Lower leg skin (tissue), 4 donors: ENCODE measurements around the gene BANF2. TPM values are rescaled to one million over a fixed set of nuclear protein-coding genes. Genes with fewer than 3 reads are reported as not detected.

Experiments
- DNase-seq, 2 donors: peaks; one replicate each; pipeline ENCODE4 v3.0.0-alpha.2; 2019; ENCODE audit warnings: low spot score in 2 of 2
- H3K4me3 ChIP-seq: fragments of 200-600 bp; sonication (generic); 2 replicates; pipeline ENCODE4 v1.5.1; 2017; ENCODE audit warnings: mild to moderate bottlenecking, low read depth; ENCODE audit not compliant: poor library complexity, severe bottlenecking
- POLR2A ChIP-seq, 2 donors: fragments of 450-650 bp; IDR thresholded peaks; one replicate each; pipeline ENCODE4 v1.6.1; 2016 to 2017; ENCODE audit warnings: antibody characterized with exemption in 2 of 2, mild to moderate bottlenecking in 1 of 2, moderate library complexity in 1 of 2
- WGBS, 2 donors: methylation state at CpG; one replicate each; pipeline ENCODE4 v1.1.5; 2018; 5-methylcytosine and 5-hydroxymethylcytosine counted together
- intact Hi-C: fragments of 100-400 bp; cut with DNase I; formaldehyde crosslinking; loops from one replicate; pipeline ENCODE4 v1.15.0; 2023; ENCODE audit warnings: low total_unique reads
- total RNA-seq, 4 donors: library from RNA; depleted of rRNA; stranded (reverse); fragments of >200 nt; gene quantifications; one replicate each; pipeline ENCODE4 v1.1.0, GENCODE V29; 2016
- TF ChIP-seq, protein P1 (sequence below), 3 donors: fragments of 450-650 bp; IDR thresholded peaks; one replicate each; pipeline ENCODE4 v1.5.1; 2016; ENCODE audit warnings: antibody characterized with exemption in 3 of 3, mild to moderate bottlenecking in 3 of 3, moderate library complexity in 2 of 3

Gene BANF2
- total RNA-seq, 4 donors from 2014 or later = not detected

DNA sequence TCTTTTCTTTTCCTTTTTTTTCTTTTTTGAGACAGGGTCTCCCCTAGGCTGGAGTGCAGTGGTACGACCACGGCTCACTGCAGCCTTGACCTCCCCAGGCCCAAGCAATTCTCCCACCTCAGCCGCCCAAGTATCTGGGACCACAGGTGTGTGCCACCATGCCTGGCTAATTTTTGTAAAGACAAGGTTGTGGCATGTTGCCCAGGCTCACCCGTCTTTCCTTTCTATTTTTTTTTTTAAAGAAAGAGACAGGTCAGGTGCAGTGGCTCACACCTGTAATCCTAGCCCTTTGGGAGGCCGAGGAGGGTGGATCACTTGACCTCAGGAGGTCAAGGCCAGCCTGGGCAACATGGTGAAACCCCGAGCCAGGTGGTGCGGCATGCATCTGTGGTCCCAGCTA lies 16.6 kb downstream of the BANF2 start:
- intact Hi-C loops = no loop called here
- TF ChIP-seq POLR2A (IDR thresholded peaks at IDR 0.05) = no peak
- TF ChIP-seq, protein P1, sequence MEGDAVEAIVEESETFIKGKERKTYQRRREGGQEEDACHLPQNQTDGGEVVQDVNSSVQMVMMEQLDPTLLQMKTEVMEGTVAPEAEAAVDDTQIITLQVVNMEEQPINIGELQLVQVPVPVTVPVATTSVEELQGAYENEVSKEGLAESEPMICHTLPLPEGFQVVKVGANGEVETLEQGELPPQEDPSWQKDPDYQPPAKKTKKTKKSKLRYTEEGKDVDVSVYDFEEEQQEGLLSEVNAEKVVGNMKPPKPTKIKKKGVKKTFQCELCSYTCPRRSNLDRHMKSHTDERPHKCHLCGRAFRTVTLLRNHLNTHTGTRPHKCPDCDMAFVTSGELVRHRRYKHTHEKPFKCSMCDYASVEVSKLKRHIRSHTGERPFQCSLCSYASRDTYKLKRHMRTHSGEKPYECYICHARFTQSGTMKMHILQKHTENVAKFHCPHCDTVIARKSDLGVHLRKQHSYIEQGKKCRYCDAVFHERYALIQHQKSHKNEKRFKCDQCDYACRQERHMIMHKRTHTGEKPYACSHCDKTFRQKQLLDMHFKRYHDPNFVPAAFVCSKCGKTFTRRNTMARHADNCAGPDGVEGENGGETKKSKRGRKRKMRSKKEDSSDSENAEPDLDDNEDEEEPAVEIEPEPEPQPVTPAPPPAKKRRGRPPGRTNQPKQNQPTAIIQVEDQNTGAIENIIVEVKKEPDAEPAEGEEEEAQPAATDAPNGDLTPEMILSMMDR (IDR thresholded peaks at IDR 0.05) = no peak
- 86 to 90% methylated on average over 7 of the region's 7 CpGs for WGBS, 2 donors
- H3K4me3 ChIP-seq = no peak overlapping the region
- no peak for DNase-seq

DNA sequence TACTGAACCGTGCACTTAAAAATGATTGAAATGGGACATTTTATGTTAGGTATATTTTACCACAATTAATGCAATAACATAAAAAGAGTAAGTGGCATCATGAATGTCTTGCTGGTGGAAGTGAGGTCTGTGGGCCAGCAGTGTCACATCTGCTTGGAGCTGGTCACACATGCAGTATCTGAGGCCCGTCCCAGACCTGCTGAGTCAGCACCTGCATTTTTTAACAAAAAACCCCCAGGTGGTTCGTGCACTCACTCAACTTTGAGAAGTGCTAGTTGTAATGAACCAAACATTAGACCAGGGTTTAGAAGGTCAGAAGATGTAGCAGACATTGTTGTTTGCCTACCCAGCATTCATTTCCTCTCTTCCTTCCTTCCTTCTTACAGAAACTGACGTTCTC lies 21.0 kb downstream of the BANF2 start:
- H3K4me3 ChIP-seq = no peak overlapping the region
- DNase-seq = no peak
- 66 to 72% methylated on average over 4 of the region's 4 CpGs for WGBS, 2 donors
- no peak for TF ChIP-seq POLR2A (IDR thresholded peaks at IDR 0.05)
- TF ChIP-seq, protein P1 (IDR thresholded peaks at IDR 0.05) = no peak
- intact Hi-C loops = no loop called here

DNA sequence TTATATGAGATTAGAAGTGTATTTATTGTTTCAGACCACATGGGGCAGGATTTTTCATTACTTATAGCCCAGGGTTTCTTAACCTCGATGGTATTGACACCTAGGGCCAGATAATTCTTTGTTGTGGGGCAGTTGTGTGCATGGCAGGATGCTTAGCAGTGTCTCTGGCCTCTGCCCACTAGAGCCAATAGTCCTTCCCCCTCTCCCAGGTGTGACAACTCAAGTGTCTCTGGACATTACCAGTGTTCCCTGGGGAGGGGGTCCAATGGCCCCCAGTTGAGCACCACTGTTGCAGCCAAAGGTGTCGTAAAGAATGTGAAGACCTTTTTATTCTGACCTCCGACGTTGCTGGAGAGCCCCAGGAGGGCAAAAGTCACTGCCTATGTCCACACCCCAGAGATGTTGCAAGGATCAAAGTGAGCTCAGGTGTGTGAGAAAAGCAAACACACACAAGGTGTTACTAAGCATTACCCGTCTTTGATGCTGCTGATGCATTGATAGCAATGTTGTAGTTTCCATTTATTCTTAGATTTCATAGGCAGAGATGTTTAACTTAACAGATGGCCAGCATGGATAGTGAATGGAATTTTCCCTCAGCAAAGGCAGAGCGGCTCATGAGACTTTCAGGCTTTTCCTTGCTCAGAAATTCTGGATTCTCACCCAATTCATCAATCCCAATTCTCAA lies 22.2 kb downstream of the BANF2 start:
- H3K4me3 ChIP-seq = no peak overlapping the region
- intact Hi-C loops = no loop called here
- DNase-seq = no peak
- WGBS, 2 donors = 72 to 79% methylated on average over 6 of the region's 6 CpGs
- TF ChIP-seq, protein P1 (IDR thresholded peaks at IDR 0.05) = no peak
- TF ChIP-seq POLR2A (IDR thresholded peaks at IDR 0.05) = no peak

DNA sequence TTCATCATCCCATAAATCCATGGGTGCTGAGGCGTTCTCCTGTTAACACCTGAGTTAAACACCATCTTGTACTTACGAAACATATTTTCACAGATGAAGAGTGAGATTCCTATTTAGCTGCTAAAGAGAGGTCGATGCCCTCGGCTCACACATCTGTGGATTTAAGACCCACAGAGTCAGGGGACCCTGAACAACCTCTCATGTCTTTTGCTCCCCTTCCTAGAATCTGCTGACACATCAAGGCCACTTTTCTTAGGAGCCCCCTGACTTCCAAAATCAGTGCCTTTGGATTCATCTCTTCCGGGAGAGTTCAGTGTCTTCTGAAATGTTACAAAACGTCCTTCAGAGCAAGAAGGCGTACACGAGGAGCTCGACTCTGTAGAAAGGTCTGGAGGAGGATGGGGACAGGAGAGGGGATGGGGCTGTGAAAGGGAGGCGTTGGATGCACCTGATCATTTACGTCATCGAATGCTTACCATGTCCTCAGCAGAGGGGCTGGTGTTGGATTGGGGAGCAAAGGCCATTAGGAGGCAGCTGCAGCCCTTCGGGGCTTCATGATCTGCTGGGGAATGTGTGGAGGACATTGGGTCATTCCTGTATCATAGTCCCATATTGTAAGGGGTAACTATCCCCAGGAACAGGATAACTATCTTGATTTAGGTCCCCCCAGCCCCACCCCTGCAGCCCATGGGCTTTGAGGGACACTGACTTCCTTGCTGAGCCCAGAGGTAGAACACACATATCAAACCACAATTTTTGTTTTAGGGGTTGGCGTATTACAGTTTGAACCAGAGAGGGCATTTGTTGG lies 22.9 kb downstream of the BANF2 start:
- intact Hi-C loops = no loop called here
- DNase-seq = no peak
- 84 to 89% methylated on average over 14 of the region's 14 CpGs for WGBS, 2 donors
- no peak for TF ChIP-seq POLR2A (IDR thresholded peaks at IDR 0.05)
- TF ChIP-seq, protein P1 (IDR thresholded peaks at IDR 0.05) = no peak
- H3K4me3 ChIP-seq = no peak overlapping the region

DNA sequence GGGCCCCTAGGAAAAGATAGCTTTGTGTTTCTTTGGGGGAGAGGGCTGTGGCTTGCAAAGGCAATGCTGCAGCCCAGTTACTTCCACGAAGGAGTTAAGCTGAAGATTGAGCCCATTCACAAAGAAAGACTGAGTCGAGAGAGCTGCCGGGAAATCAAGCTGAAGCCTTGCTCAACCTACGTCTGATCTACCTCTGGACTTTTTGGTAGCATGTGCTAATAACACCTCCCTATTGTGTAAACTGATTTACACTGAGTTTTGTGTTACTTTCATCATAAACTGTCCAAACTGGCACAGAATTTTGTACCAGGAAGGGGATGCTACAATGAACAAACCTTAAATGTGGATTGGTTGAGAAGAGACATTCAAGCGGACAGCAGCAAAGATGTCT lies 23.5 kb downstream of the BANF2 start:
- WGBS, 2 donors = 92 to 97% methylated on average over 5 of the region's 5 CpGs
- DNase-seq = no peak
- TF ChIP-seq, protein P1 (IDR thresholded peaks at IDR 0.05) = no peak
- intact Hi-C loops = no loop called here
- H3K4me3 ChIP-seq = no peak overlapping the region
